DND-41 (cell line): ENCODE results near the gene PDZD4.

Experiments used
- ATAC-seq: fragments of 200-7000 bp; cut with Tn5 transposase; 3 replicates; pipeline ENCODE4 v1.9.1; 2021; ENCODE audit warnings: low read depth; ENCODE audit not compliant: insufficient read depth
- DNase-seq: peaks from one replicate; pipeline ENCODE4 v3.0.0-alpha.2; 2020
- H2AFZ ChIP-seq: 2 replicates; pipeline ENCODE4 v1.6.0; 2012; ENCODE audit warnings: low read depth, low read length
- H3K27ac ChIP-seq: 2 replicates; pipeline ENCODE4 v1.5.1; 2012; ENCODE audit warnings: low read length, inconsistent platforms
- H3K27me3 ChIP-seq: fragments of 200-600 bp; sonication (generic); 2 replicates; pipeline ENCODE4 v1.6.0; 2012; ENCODE audit warnings: low read length, mild to moderate bottlenecking, inconsistent platforms; ENCODE audit not compliant: insufficient read depth, poor library complexity
- H3K36me3 ChIP-seq: 2 replicates; pipeline ENCODE4 v1.5.1; 2012; ENCODE audit warnings: low read length, inconsistent platforms; ENCODE audit not compliant: insufficient read depth
- H3K4me1 ChIP-seq: 2 replicates; pipeline ENCODE4 v1.5.1; 2012; ENCODE audit warnings: mild to moderate bottlenecking, low read length; ENCODE audit not compliant: insufficient read depth
- H3K4me2 ChIP-seq: 2 replicates; pipeline ENCODE4 v1.6.0; 2012; ENCODE audit warnings: mild to moderate bottlenecking, moderate library complexity, low read length, inconsistent platforms; ENCODE audit not compliant: insufficient read depth
- H3K4me3 ChIP-seq, 2 experiments: fragments of 200-600 bp in 1 of 2; shearing (Covaris generic) in 1 of 2; 2 replicates each; pipeline ENCODE4 v1.5.1; 2012 to 2016; ENCODE audit warnings: inconsistent platforms in 2 of 2, low read length in 2 of 2, mild to moderate bottlenecking in 2 of 2, low read depth in 1 of 2, moderate library complexity in 1 of 2
- H3K79me2 ChIP-seq: 2 replicates; pipeline ENCODE4 v1.6.0; 2012; ENCODE audit warnings: low read length, inconsistent platforms; ENCODE audit not compliant: insufficient read depth
- H3K9ac ChIP-seq: 2 replicates; pipeline ENCODE4 v1.6.0; 2012; ENCODE audit warnings: low read depth, mild to moderate bottlenecking, inconsistent platforms, low read length, moderate library complexity
- H3K9me3 ChIP-seq: 2 replicates; pipeline ENCODE4 v1.5.1; 2012; ENCODE audit warnings: low read length, moderate library complexity, mild to moderate bottlenecking, inconsistent platforms; ENCODE audit not compliant: insufficient read depth, severe bottlenecking
- H4K20me1 ChIP-seq: 2 replicates; pipeline ENCODE4 v1.6.0; 2012; ENCODE audit warnings: low read length; ENCODE audit not compliant: insufficient read depth
- EZH2 ChIP-seq: IDR thresholded peaks from 3 replicates; pipeline ENCODE4 v1.6.1; 2012; ENCODE audit warnings: borderline replicate concordance, low read depth, mild to moderate bottlenecking, moderate library complexity, low read length, inconsistent platforms; ENCODE audit not compliant: severe bottlenecking
- TF ChIP-seq, protein P1 (sequence below): IDR thresholded peaks from 2 replicates; pipeline ENCODE4 v1.5.1; 2012; ENCODE audit warnings: borderline replicate concordance, low read length, moderate library complexity, mild to moderate bottlenecking; ENCODE audit not compliant: poor library complexity, severe bottlenecking; ENCODE audit errors: extremely low read depth

The PDZD4 gene

DNA sequence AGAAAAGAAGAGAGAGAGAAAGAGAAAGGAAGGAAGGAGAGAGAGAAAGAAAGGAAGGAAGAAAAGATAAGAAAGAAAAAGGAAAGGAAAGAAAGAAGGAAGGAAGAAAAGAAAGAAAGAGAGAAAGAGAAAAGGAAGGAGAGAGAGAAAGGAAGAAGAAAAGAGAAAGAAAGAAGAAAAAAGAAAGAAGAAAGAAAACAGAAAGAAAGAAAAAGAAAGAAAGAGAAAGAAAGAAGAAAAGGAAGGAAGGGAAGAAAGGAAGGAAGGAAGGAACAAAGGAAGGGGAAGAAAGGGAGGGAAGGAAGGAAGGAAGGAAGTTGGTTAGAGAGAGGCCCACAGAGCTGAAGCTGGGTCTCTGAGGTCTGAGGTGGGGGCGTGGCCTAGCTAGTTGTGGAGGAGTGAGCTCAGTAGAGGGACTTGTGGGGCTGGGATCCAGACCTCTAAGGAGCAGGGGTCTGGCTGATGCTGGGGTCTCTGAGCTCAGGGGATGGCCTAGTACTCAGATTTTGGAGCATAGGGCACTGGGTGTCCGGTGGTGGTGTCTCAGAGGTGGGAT lies 27.1 kb upstream of the PDZD4 start:
- ATAC-seq (no peak), DNase-seq (peak; percentile 26)
- no peaks in the 10 kb centered on the region for H3K27me3 ChIP-seq
- TF ChIP-seq, protein P1, sequence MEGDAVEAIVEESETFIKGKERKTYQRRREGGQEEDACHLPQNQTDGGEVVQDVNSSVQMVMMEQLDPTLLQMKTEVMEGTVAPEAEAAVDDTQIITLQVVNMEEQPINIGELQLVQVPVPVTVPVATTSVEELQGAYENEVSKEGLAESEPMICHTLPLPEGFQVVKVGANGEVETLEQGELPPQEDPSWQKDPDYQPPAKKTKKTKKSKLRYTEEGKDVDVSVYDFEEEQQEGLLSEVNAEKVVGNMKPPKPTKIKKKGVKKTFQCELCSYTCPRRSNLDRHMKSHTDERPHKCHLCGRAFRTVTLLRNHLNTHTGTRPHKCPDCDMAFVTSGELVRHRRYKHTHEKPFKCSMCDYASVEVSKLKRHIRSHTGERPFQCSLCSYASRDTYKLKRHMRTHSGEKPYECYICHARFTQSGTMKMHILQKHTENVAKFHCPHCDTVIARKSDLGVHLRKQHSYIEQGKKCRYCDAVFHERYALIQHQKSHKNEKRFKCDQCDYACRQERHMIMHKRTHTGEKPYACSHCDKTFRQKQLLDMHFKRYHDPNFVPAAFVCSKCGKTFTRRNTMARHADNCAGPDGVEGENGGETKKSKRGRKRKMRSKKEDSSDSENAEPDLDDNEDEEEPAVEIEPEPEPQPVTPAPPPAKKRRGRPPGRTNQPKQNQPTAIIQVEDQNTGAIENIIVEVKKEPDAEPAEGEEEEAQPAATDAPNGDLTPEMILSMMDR: no peak
- H3K27ac ChIP-seq: no peak overlapping the region
- no peak overlapping the region for H3K4me2 ChIP-seq
- H3K79me2 ChIP-seq: no peaks in the 10 kb centered on the region
- H3K36me3 ChIP-seq: no peaks in the 10 kb centered on the region
- no peaks in the 10 kb centered on the region for H4K20me1 ChIP-seq
- H2AFZ ChIP-seq: no peak overlapping the region
- no peaks in the 10 kb centered on the region for H3K4me1 ChIP-seq
- H3K9ac ChIP-seq: no peak overlapping the region
- no peak overlapping the region for H3K4me3 ChIP-seq
- no peaks in the 10 kb centered on the region for H3K9me3 ChIP-seq

DNA sequence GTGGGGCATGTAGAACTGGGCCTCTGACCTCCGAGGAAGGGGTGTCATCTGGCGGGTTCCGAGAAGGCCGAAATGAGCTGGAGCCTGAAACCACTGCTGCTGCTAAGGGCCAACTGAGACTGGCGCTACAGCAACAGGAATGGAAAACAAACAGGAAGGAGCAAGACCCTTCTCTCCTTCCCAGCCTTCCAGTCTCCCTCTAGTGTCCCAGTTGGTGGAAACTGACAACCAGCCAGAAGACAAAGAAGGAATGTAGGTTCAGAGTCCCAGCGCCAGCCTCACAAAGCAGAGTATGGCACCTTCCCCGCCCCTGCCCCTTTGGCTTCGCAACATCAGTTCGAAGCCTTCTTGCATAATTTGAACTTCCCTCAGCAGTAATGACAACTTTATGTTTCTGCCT lies 24.4 kb upstream of the PDZD4 start:
- Histone ChIP-seq H3K9ac (no peak overlapping the region), H3K4me1 (no peaks in the 10 kb centered on the region), H3K36me3 (no peaks in the 10 kb centered on the region), H4K20me1 (no peaks in the 10 kb centered on the region), H3K9me3 (no peaks in the 10 kb centered on the region), H3K4me2 (no peak overlapping the region), H2AFZ (no peak overlapping the region), H3K27me3 (no peaks in the 10 kb centered on the region), H3K27ac (no peak overlapping the region), H3K4me3 (no peak overlapping the region), H3K79me2 (no peaks in the 10 kb centered on the region)
- DNase-seq: no peak
- no peak for ATAC-seq
- no peak for TF ChIP-seq EZH2
- TF ChIP-seq, protein P1: no peak

DNA sequence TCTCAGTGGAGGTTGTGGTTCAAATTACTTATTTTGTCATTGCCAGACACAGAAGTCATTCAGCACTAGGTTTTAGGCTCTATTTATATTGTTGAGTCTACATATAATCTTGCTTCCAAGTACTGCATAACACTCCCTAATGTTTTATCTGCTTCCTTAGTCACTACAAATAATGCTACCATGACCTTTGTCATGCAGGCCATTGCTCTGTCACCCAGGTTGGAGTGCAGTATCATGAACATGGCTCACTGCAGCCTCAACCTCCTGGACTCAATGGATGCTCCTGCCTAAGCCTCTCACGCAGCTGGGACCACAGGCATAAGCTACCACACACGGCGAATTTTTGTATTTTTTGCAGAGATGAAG lies 23.5 kb upstream of the PDZD4 start:
- H3K4me1 ChIP-seq: no peaks in the 10 kb centered on the region
- no peaks in the 10 kb centered on the region for H3K79me2 ChIP-seq
- no peak overlapping the region for H3K9ac ChIP-seq
- DNase-seq (no peak), ATAC-seq (no peak)
- no peak overlapping the region for H3K27ac ChIP-seq
- no peak overlapping the region for H3K4me2 ChIP-seq
- H3K4me3 ChIP-seq: no peak overlapping the region
- no peaks in the 10 kb centered on the region for H3K36me3 ChIP-seq
- no peak overlapping the region for H2AFZ ChIP-seq
- H3K27me3 ChIP-seq: no peaks in the 10 kb centered on the region
- no peak for TF ChIP-seq EZH2
- TF ChIP-seq, protein P1: no peak
- H3K9me3 ChIP-seq: no peaks in the 10 kb centered on the region
- no peaks in the 10 kb centered on the region for H4K20me1 ChIP-seq
